Neural cell (in vitro differentiated cells): Measurements from ENCODE around the gene C2CD3.
"Not testable (repeated sequence)": the region's sequence is repeated elsewhere in the genome, so short reads cannot be mapped to it uniquely, and the experiment has no call there.

Experiments used
- EP300 ChIP-seq: fragments of 450-650 bp; conservative IDR thresholded peaks from 2 replicates; pipeline ENCODE4 v1.6.1; 2014; ENCODE audit warnings: antibody characterized with exemption, mild to moderate bottlenecking, moderate library complexity; ENCODE audit not compliant: poor library complexity, severe bottlenecking
- EZH2 ChIP-seq: fragments of 200-600, 300-800 bp; shearing (Covaris generic), sonication (generic); IDR thresholded peaks from 2 replicates; pipeline ENCODE4 v1.6.1; 2014; ENCODE audit warnings: antibody characterized with exemption, low read length, borderline replicate concordance, mild to moderate bottlenecking; ENCODE audit not compliant: insufficient read depth, poor library complexity, severe bottlenecking
- MXI1 ChIP-seq: fragments of 450-650 bp; conservative IDR thresholded peaks from 2 replicates; pipeline ENCODE4 v1.6.1; 2014; ENCODE audit warnings: antibody characterized with exemption, mild to moderate bottlenecking; ENCODE audit not compliant: poor library complexity, severe bottlenecking
- POLR2AphosphoS5 ChIP-seq: IDR thresholded peaks from 2 replicates; pipeline ENCODE4 v1.6.1; 2012
- RAD21 ChIP-seq: fragments of 450-650 bp; conservative IDR thresholded peaks from 2 replicates; pipeline ENCODE4 v1.6.1; 2014; ENCODE audit warnings: antibody characterized with exemption, mild to moderate bottlenecking, moderate library complexity
- SMC3 ChIP-seq: fragments of 450-650 bp; conservative IDR thresholded peaks from 2 replicates; pipeline ENCODE4 v1.6.1; 2014; ENCODE audit warnings: antibody characterized with exemption, mild to moderate bottlenecking, moderate library complexity; ENCODE audit not compliant: poor library complexity
- TF ChIP-seq, protein P1 (sequence below): fragments of 450-650 bp; IDR thresholded peaks from 2 replicates; pipeline ENCODE4 v1.5.1; 2014; ENCODE audit warnings: antibody characterized with exemption, mild to moderate bottlenecking, moderate library complexity; ENCODE audit not compliant: poor library complexity, severe bottlenecking

- TF ChIP-seq, protein P1, sequence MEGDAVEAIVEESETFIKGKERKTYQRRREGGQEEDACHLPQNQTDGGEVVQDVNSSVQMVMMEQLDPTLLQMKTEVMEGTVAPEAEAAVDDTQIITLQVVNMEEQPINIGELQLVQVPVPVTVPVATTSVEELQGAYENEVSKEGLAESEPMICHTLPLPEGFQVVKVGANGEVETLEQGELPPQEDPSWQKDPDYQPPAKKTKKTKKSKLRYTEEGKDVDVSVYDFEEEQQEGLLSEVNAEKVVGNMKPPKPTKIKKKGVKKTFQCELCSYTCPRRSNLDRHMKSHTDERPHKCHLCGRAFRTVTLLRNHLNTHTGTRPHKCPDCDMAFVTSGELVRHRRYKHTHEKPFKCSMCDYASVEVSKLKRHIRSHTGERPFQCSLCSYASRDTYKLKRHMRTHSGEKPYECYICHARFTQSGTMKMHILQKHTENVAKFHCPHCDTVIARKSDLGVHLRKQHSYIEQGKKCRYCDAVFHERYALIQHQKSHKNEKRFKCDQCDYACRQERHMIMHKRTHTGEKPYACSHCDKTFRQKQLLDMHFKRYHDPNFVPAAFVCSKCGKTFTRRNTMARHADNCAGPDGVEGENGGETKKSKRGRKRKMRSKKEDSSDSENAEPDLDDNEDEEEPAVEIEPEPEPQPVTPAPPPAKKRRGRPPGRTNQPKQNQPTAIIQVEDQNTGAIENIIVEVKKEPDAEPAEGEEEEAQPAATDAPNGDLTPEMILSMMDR: not testable (repeated sequence)
- TF ChIP-seq SMC3, EP300, POLR2AphosphoS5, EZH2, MXI1, RAD21: not testable (repeated sequence)
Observed at GRCh38 chr11:74061599-74061998, 109.2 kb downstream of the C2CD3 start.
